ENCODE data around the gene PCDHGA2.
A peak's percentile ranks its signal among the peaks of the same experiment; 100 is the strongest.

The PCDHGA2 gene

DNA sequence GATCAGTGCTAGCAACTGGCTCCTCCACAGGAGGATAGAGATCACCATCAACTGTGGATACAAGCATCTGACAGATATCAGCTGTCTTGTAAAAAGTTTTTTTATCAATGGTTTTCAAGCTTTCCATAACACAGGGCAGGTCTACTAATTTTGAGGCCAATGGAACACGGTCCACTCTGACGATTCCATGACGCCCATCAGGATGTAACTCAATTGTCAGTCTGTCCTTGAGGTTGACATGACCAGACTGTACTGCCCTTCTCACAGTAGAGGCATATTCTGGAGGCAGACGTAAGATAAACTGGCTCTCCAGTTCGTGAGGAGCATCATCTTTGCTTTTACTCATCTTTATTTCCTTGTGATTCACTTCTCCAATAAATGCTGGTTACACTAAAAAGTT, 18.9 kb upstream of the PCDHGA2 start:
- H3K27me3 ChIP-seq (ENCODE audit: control insufficient read depth, low read length): no peaks in the 10 kb centered on the region
- H3K36me3 ChIP-seq (ENCODE audit: control insufficient read depth, low read length): peaks cover 53% of the 10 kb centered on the region
- peaks cover 46% of the 10 kb centered on the region for H3K9me3 ChIP-seq (ENCODE audit: control insufficient read depth, insufficient read depth, low read length)
- no peaks in the 10 kb centered on the region for H3K9me2 ChIP-seq (replicated peaks; ENCODE audit: control insufficient read depth, low read length)
- H3K79me2 ChIP-seq (ENCODE audit: control insufficient read depth, low read length): peaks cover 58% of the 10 kb centered on the region
- H3K27ac ChIP-seq (ENCODE audit: low read depth, low read length): peak overlapping the region; percentile 79
- peak overlapping the region; percentile 66 for H3K4me2 ChIP-seq (ENCODE audit: low read length)
- no peaks in the 10 kb centered on the region for H3F3A ChIP-seq (ENCODE audit: control insufficient read depth, insufficient read depth)
- H4K20me1 ChIP-seq (ENCODE audit: control insufficient read depth, insufficient read depth, low read depth, low read length): no peaks in the 10 kb centered on the region
- peaks cover 26% of the 10 kb centered on the region for H3K4me1 ChIP-seq (ENCODE audit: control insufficient read depth, low read length)
- TF ChIP-seq EZH2phosphoT487 (IDR thresholded peaks at IDR 0.05; ENCODE audit: borderline replicate concordance, low read length): no peak
- TF ChIP-seq, protein P1, sequence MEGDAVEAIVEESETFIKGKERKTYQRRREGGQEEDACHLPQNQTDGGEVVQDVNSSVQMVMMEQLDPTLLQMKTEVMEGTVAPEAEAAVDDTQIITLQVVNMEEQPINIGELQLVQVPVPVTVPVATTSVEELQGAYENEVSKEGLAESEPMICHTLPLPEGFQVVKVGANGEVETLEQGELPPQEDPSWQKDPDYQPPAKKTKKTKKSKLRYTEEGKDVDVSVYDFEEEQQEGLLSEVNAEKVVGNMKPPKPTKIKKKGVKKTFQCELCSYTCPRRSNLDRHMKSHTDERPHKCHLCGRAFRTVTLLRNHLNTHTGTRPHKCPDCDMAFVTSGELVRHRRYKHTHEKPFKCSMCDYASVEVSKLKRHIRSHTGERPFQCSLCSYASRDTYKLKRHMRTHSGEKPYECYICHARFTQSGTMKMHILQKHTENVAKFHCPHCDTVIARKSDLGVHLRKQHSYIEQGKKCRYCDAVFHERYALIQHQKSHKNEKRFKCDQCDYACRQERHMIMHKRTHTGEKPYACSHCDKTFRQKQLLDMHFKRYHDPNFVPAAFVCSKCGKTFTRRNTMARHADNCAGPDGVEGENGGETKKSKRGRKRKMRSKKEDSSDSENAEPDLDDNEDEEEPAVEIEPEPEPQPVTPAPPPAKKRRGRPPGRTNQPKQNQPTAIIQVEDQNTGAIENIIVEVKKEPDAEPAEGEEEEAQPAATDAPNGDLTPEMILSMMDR (IDR thresholded peaks at IDR 0.05; ENCODE audit: low read depth, low read length, poor library complexity, severe bottlenecking): no peak
- peak overlapping the region; percentile 82 for H3K4me3 ChIP-seq (ENCODE audit: low read length)

DNA sequence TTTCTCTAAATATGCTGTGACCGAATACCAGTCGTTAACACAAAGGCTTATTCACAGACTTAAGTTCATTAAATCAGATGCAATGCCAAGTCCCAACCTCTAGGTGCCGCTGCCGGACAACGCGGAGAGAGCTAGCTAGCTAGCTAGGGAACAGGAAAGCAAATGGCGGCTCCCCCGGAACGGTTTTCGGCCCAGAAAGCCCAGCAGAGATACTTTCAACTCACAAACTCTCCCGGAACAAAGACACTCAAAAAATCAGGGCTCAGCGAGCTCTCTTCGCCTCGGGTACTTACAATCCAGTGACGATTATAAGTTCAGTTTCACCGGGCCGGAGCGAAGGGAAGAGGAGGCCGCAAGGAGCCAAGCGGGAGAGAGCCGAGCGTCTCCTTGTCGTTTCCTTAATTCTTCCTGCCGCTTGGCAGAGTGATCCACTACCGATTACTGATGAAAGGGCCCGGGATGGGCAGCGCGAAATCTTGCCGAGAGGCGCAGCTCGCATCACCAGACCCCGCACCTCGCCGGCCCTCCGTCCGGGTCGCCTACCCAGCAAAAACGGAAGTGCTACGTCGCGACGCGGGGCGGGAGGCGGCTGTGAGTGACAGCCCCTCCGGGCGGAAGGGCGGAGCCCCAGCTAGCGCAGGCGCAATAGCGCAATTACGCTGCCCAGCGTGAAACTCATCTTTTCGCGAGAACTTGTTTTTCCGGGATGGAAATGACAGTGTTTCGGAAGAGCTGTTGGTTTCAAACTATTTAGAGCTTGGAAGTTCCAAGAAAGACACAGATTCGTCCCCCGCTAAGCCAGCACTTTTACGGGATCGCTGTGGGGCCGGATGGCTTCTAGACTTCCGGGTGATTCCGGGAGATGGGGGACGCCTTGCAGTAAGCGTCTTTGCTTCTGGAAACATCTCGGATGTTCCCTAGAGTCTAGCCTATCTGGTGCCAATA, 18.1 kb upstream of the PCDHGA2 start, which contains the start of gene TAF7:
TSS of gene TAF7 (minus strand) at position 560 of the 945 bp plus-strand sequence. CDS start 740 bp downstream, outside the sequence.
- Histone ChIP-seq H3K9me3 (ENCODE audit: control insufficient read depth, insufficient read depth, low read length) (peaks cover 39% of the 10 kb centered on the region), H4K20me1 (ENCODE audit: control insufficient read depth, insufficient read depth, low read depth, low read length) (no peaks in the 10 kb centered on the region), H3K79me2 (ENCODE audit: control insufficient read depth, low read length) (peaks cover 50% of the 10 kb centered on the region)

GRCh38 chr5:141322261-141322660, 16.3 kb upstream of the PCDHGA2 start:
- H3K79me2 ChIP-seq (ENCODE audit: control insufficient read depth, low read length): peaks cover 32% of the 10 kb centered on the region
- H3K9me3 ChIP-seq (ENCODE audit: control insufficient read depth, insufficient read depth, low read length): peaks cover 37% of the 10 kb centered on the region
- no peaks in the 10 kb centered on the region for H3F3A ChIP-seq (ENCODE audit: control insufficient read depth, insufficient read depth)
- H3K9me2 ChIP-seq (replicated peaks; ENCODE audit: control insufficient read depth, low read length): no peaks in the 10 kb centered on the region
- H4K20me1 ChIP-seq (ENCODE audit: control insufficient read depth, insufficient read depth, low read depth, low read length): no peaks in the 10 kb centered on the region
- H3K27me3 ChIP-seq (ENCODE audit: control insufficient read depth, low read length): no peaks in the 10 kb centered on the region
- H3K36me3 ChIP-seq (ENCODE audit: control insufficient read depth, low read length): peaks cover 28% of the 10 kb centered on the region
- peak overlapping the region; percentile 66; the same call in 1 of the 2 replicates for H3K4me2 ChIP-seq (ENCODE audit: low read length)
- H3K4me1 ChIP-seq (ENCODE audit: control insufficient read depth, low read length): peaks cover 39% of the 10 kb centered on the region
- H3K4me3 ChIP-seq (ENCODE audit: low read length): peak overlapping the region; percentile 11
- H3K27ac ChIP-seq (ENCODE audit: low read depth, low read length): no peak overlapping the region
- TF ChIP-seq, protein P1 (IDR thresholded peaks at IDR 0.05; ENCODE audit: low read depth, low read length, poor library complexity, severe bottlenecking): no peak
- TF ChIP-seq EZH2phosphoT487 (IDR thresholded peaks at IDR 0.05; ENCODE audit: borderline replicate concordance, low read length): no peak

More for the DNA sequence above, 18.1 kb upstream of the PCDHGA2 start, which contains the start of gene TAF7:
- Histone ChIP-seq H3K4me2 (ENCODE audit: low read length) (peak within 1 kb of the TSS; percentile 66), H3K27ac (ENCODE audit: low read depth, low read length) (peak within 1 kb of the TSS; percentile 79), H3K4me1 (ENCODE audit: control insufficient read depth, low read length) (peaks cover 26% of the 10 kb centered on the region), H3F3A (ENCODE audit: control insufficient read depth, insufficient read depth) (no peaks in the 10 kb centered on the region), H3K36me3 (ENCODE audit: control insufficient read depth, low read length) (peaks cover 45% of the 10 kb centered on the region), H3K4me3 (ENCODE audit: low read length) (peak within 1 kb of the TSS; percentile 82), H3K27me3 (ENCODE audit: control insufficient read depth, low read length) (no peaks in the 10 kb centered on the region), H3K9me2 (replicated peaks; ENCODE audit: control insufficient read depth, low read length) (no peaks in the 10 kb centered on the region)
- no peak for TF ChIP-seq EZH2phosphoT487 (IDR thresholded peaks at IDR 0.05; ENCODE audit: borderline replicate concordance, low read length)
- TF ChIP-seq, protein P1 (IDR thresholded peaks at IDR 0.05; ENCODE audit: low read depth, low read length, poor library complexity, severe bottlenecking): peak; percentile 87
